Pancreas (tissue), 10 donors: Measurements from ENCODE around the gene ACSS1. TPM values are rescaled to one million over a fixed set of nuclear protein-coding genes. Genes with fewer than 3 reads are reported as not detected.
A peak's percentile ranks its signal among the peaks of the same experiment; 100 is the strongest.

ENCODE experiments used
- ATAC-seq, 4 donors: fragments of 200-7000 bp; cut with Tn5 transposase; one replicate each; pipeline versions ENCODE4 v1.8.0 to v1.9.1; 2020; ENCODE audit warnings: mild to moderate bottlenecking in 4 of 4, moderate library complexity in 4 of 4
- DNase-seq, 6 donors: peaks; one replicate each; pipeline ENCODE4 v3.0.0-alpha.2; 2020
- FAIRE-seq: peaks from 2 replicates; lab custom pipeline; 2012; peaks lifted over from hg19 to GRCh38; lab: Jason Lieb, UNC
- H3K27ac ChIP-seq, 4 donors: fragments of 200-600 bp; sonication (generic); 1 replicate in 3 of 4; 2 replicates in 1 of 4; pipeline versions ENCODE4 v1.5.0 to v1.8.0; 2020
- H3K27me3 ChIP-seq, 4 donors: fragments of 200-600 bp; one replicate each; pipeline ENCODE4 v1.8.0; 2021
- H3K36me3 ChIP-seq, 3 donors: fragments of 200-600 bp; sonication (generic) in 1 of 3; one replicate each; pipeline versions ENCODE4 v1.5.0 to v1.8.0; 2020 to 2021
- H3K4me1 ChIP-seq, 3 donors: fragments of 200-600 bp; one replicate each; pipeline ENCODE4 v1.8.0; 2021
- H3K4me3 ChIP-seq, 4 donors: fragments of 200-600 bp; sonication (generic) in 2 of 4; one replicate each; pipeline versions ENCODE4 v1.5.0 to v1.8.0; 2020 to 2021
- H3K9me3 ChIP-seq, 4 donors: fragments of 200-600 bp; one replicate each; pipeline ENCODE4 v1.8.0; 2021
- CTCF ChIP-seq, 4 donors: fragments of 200-600 bp; sonication (generic) in 3 of 4; IDR thresholded peaks; one replicate each; pipeline versions ENCODE4 v1.5.0 to v1.8.0; 2021; ENCODE audit warnings: antibody characterized with exemption in 4 of 4
- WGBS, 2 donors: extraction: QIAGEN DNeasy Blood & Tissue Kit; methylation state at CpG; one replicate each; pipeline ENCODE4 v1.1.7; 2013; 5-methylcytosine and 5-hydroxymethylcytosine counted together
- intact Hi-C, 3 donors: fragments of 100-400 bp; cut with DNase I; formaldehyde crosslinking; loops; one replicate each; pipeline versions ENCODE4 v1.11.1 to v1.14.2; 2022
- polyA plus RNA-seq, 2 donors: library from polyadenylated mRNA; stranded (reverse); fragments of 200-250 nt; gene quantifications; one replicate each; pipeline ENCODE4 v1.2.3, GENCODE V29; 2013
- total RNA-seq, 6 donors: library from RNA; stranded (reverse); fragmentation: NEBNext Ultra II Directional in 4 of 6; extraction: Animal tissue kit (Norgen Biotek cat#: 25700) in 4 of 6; gene quantifications; one replicate each; pipeline versions ENCODE4 v1.2.1 to v1.2.4, GENCODE V29; 2021 to 2023
- donor health status: healthy with polysubstance abuse.
- donor health status: DM: no; HTN: no; CAD: no; lungs with moderate emphysema.
- donor health status: DM: no; HTN: no; CAD: no.
- donor health status: control.
- donor health status: control.
- donor health status: Bipolar disorder and iron deficiency.
- donor health status: DM: yes; HTN: yes; CAD: no.
- donor health status: DM: no; HTN: no; CAD: no.
- donor health status: DM: no; HTN: no; CAD: no.
- donor health status: DM: yes; HTN: yes; CAD: no.

Gene ACSS1
- total and polyA plus RNA-seq, 8 donors = 30.4 to 47.2 (median 36.0) TPM

- H3K27me3 ChIP-seq = no peaks in the 10 kb centered on the region
- no peak overlapping the region for H3K27ac ChIP-seq
- no peak overlapping the region for H3K4me3 ChIP-seq
- no peak for FAIRE-seq
- no peak for TF ChIP-seq CTCF (IDR thresholded peaks at IDR 0.05)
- no peak for DNase-seq
- H3K4me1 ChIP-seq = no peaks in the 10 kb centered on the region
- intact Hi-C loops = no loop called here
- ATAC-seq = no peak
- H3K9me3 ChIP-seq = no peaks in the 10 kb centered on the region
- WGBS, 2 donors = 98% methylated on average over 34 of the region's 34 CpGs
- peaks cover 0 to 15% (median 0%) of the 10 kb centered on the region in 3 donors for H3K36me3 ChIP-seq
These were observed 77.5 kb downstream of the ACSS1 start for GRCh38 chr20:24980291-24981053.

GRCh38 chr20:24979036-24979960 is 78.6 kb downstream of the ACSS1 start:
- Histone ChIP-seq H3K4me1 (no peaks in the 10 kb centered on the region), H3K9me3 (no peaks in the 10 kb centered on the region), H3K27ac (no peak overlapping the region), H3K27me3 (no peaks in the 10 kb centered on the region), H3K36me3 (peaks cover 0 to 15% (median 0%) of the 10 kb centered on the region in 3 donors), H3K4me3 (no peak overlapping the region)
- no peak for TF ChIP-seq CTCF (IDR thresholded peaks at IDR 0.05)
- DNase-seq (no peak), FAIRE-seq (no peak), ATAC-seq (no peak)
- intact Hi-C loops = no loop called here
- 96 to 99% methylated on average over 15 of the region's 15 CpGs for WGBS, 2 donors

- Histone ChIP-seq H3K27ac (no peak overlapping the region), H3K36me3 (peaks cover 0 to 15% (median 0%) of the 10 kb centered on the region in 3 donors), H3K27me3 (no peaks in the 10 kb centered on the region), H3K4me3 (no peak overlapping the region), H3K9me3 (no peaks in the 10 kb centered on the region), H3K4me1 (no peaks in the 10 kb centered on the region)
- intact Hi-C loops = no loop called here
- no peak for TF ChIP-seq CTCF (IDR thresholded peaks at IDR 0.05)
- DNase-seq = no peak
- peak in 1 of 4 donors; percentile 44 for ATAC-seq
- 92 to 94% methylated on average over 8 of the region's 8 CpGs for WGBS, 2 donors
- FAIRE-seq = no peak
These were observed 79.4 kb downstream of the ACSS1 start for GRCh38 chr20:24978513-24978912.

- WGBS, 2 donors = 88 to 94% methylated on average over 3 of the region's 3 CpGs
- Histone ChIP-seq H3K9me3 (no peaks in the 10 kb centered on the region), H3K4me1 (no peaks in the 10 kb centered on the region), H3K27me3 (no peaks in the 10 kb centered on the region), H3K36me3 (peaks cover 0 to 19% (median 0%) of the 10 kb centered on the region in 3 donors), H3K27ac (no peak overlapping the region), H3K4me3 (no peak overlapping the region)
- intact Hi-C loops = no loop called here
- ATAC-seq (no peak), FAIRE-seq (no peak), DNase-seq (no peak)
- TF ChIP-seq CTCF (IDR thresholded peaks at IDR 0.05) = no peak
These were observed 80.1 kb downstream of the ACSS1 start for GRCh38 chr20:24977797-24978196.
